Measurements from ENCODE around the gene TTL. TPM values are rescaled to one million over a fixed set of nuclear protein-coding genes. Genes with fewer than 3 reads are reported as not detected.
A peak's percentile ranks its signal among the peaks of the same experiment; 100 is the strongest.
"Not testable (repeated sequence)": the region's sequence is repeated elsewhere in the genome, so short reads cannot be mapped to it uniquely, and the experiment has no call there.

The TTL gene
- 37.2 TPM for total RNA-seq
- 18.3 TPM for polyA plus RNA-seq

GRCh38 chr2:112481528-112482233 is at the start of gene TTL:
Gene TTL (plus strand): TSS chr2:112482156. CDS start chr2:112482345, 189 bp downstream.
- peak within 1 kb of the TSS; percentile 90 for H3K4me3 ChIP-seq (ENCODE audit: low read depth, low read length)
- DNase-seq (ENCODE audit: extremely low spot score), result peak; percentile 33
- no peaks in the 10 kb centered on the region for H3K36me3 ChIP-seq (ENCODE audit: insufficient read depth)
- peaks cover 2% of the 10 kb centered on the region for H3K4me1 ChIP-seq (ENCODE audit: insufficient read depth)
- WGBS, result under 1% methylated on average over 73 of the region's 82 CpGs
- H3K27ac ChIP-seq (ENCODE audit: low read depth), result peak within 1 kb of the TSS; percentile 86

- 25% methylated on average over 22 of the region's 22 CpGs for WGBS
- H3K4me1 ChIP-seq (ENCODE audit: insufficient read depth); H3K36me3 ChIP-seq (ENCODE audit: insufficient read depth); DNase-seq (ENCODE audit: extremely low spot score); H3K27ac ChIP-seq (ENCODE audit: low read depth): not testable (repeated sequence)
- peak overlapping the region; percentile 35 for H3K4me3 ChIP-seq (ENCODE audit: low read depth, low read length)
Observed at GRCh38 chr2:112432390-112432734, 49.6 kb upstream of the TTL start.

- not testable (repeated sequence) for DNase-seq (ENCODE audit: extremely low spot score)
Observed at GRCh38 chr2:112432735-112433479, 49.0 kb upstream of the TTL start.

GRCh38 chr2:112433480-112433879 is 48.5 kb upstream of the TTL start, which contains the start of gene RGPD8:
Gene RGPD8 (minus strand): TSS chr2:112433645. CDS start chr2:112433453, 192 bp downstream.
- not testable (repeated sequence) for H3K36me3 ChIP-seq (ENCODE audit: insufficient read depth); H3K4me1 ChIP-seq (ENCODE audit: insufficient read depth)
- under 1% methylated on average over 17 of the region's 26 CpGs for WGBS
- peak; percentile 51 for DNase-seq (ENCODE audit: extremely low spot score)
- Histone ChIP-seq H3K4me3 (ENCODE audit: low read depth, low read length) (peak within 1 kb of the TSS; percentile 45), H3K27ac (ENCODE audit: low read depth) (peak within 1 kb of the TSS; percentile 67)

More at GRCh38 chr2:112432735-112433479, 49.0 kb upstream of the TTL start:
- not testable (repeated sequence) for H3K36me3 ChIP-seq (ENCODE audit: insufficient read depth); H3K4me1 ChIP-seq (ENCODE audit: insufficient read depth)
- Histone ChIP-seq H3K4me3 (ENCODE audit: low read depth, low read length) (peak overlapping the region; percentile 45), H3K27ac (ENCODE audit: low read depth) (peak overlapping the region; percentile 67)
- 3% methylated on average over 94 of the region's 98 CpGs for WGBS

GRCh38 chr2:112433932-112434730 is 47.8 kb upstream of the TTL start:
- H3K4me3 ChIP-seq (ENCODE audit: low read depth, low read length), result no peak overlapping the region
- no peaks in the 10 kb centered on the region for H3K36me3 ChIP-seq (ENCODE audit: insufficient read depth)
- H3K4me1 ChIP-seq (ENCODE audit: insufficient read depth), result no peaks in the 10 kb centered on the region
- DNase-seq (ENCODE audit: extremely low spot score), result no peak
- no peak overlapping the region for H3K27ac ChIP-seq (ENCODE audit: low read depth)
- WGBS, result 79% methylated on average over 31 of the region's 31 CpGs

GRCh38 chr2:112434890-112435715 is 46.9 kb upstream of the TTL start:
- DNase-seq (ENCODE audit: extremely low spot score); H3K4me1 ChIP-seq (ENCODE audit: insufficient read depth); H3K4me3 ChIP-seq (ENCODE audit: low read depth, low read length); H3K27ac ChIP-seq (ENCODE audit: low read depth); H3K36me3 ChIP-seq (ENCODE audit: insufficient read depth): not testable (repeated sequence)
- 73% methylated on average over 33 of the region's 33 CpGs for WGBS

- H3K4me1 ChIP-seq (ENCODE audit: insufficient read depth); H3K27ac ChIP-seq (ENCODE audit: low read depth); H3K4me3 ChIP-seq (ENCODE audit: low read depth, low read length); H3K36me3 ChIP-seq (ENCODE audit: insufficient read depth); DNase-seq (ENCODE audit: extremely low spot score): not testable (repeated sequence)
- WGBS, result 90% methylated on average over 18 of the region's 18 CpGs
Observed at GRCh38 chr2:112435716-112436431, 46.1 kb upstream of the TTL start.

- not testable (repeated sequence) for H3K4me1 ChIP-seq (ENCODE audit: insufficient read depth); H3K27ac ChIP-seq (ENCODE audit: low read depth); H3K36me3 ChIP-seq (ENCODE audit: insufficient read depth); DNase-seq (ENCODE audit: extremely low spot score); H3K4me3 ChIP-seq (ENCODE audit: low read depth, low read length)
- WGBS, result 93% methylated on average over 10 of the region's 10 CpGs
Observed at GRCh38 chr2:112436993-112437392, 45.0 kb upstream of the TTL start.

- not testable (repeated sequence) for H3K27ac ChIP-seq (ENCODE audit: low read depth); DNase-seq (ENCODE audit: extremely low spot score); H3K36me3 ChIP-seq (ENCODE audit: insufficient read depth); H3K4me3 ChIP-seq (ENCODE audit: low read depth, low read length); H3K4me1 ChIP-seq (ENCODE audit: insufficient read depth)
- WGBS, result 80% methylated on average over 16 of the region's 16 CpGs
Observed at GRCh38 chr2:112437405-112437831, 44.5 kb upstream of the TTL start.

- 71% methylated on average over 6 of the region's 6 CpGs for WGBS
- H3K27ac ChIP-seq (ENCODE audit: low read depth); H3K4me1 ChIP-seq (ENCODE audit: insufficient read depth); H3K4me3 ChIP-seq (ENCODE audit: low read depth, low read length); H3K36me3 ChIP-seq (ENCODE audit: insufficient read depth); DNase-seq (ENCODE audit: extremely low spot score): not testable (repeated sequence)
Observed at GRCh38 chr2:112438603-112439261, 43.2 kb upstream of the TTL start.

GRCh38 chr2:112444256-112444655 is 37.7 kb upstream of the TTL start:
- not testable (repeated sequence) for DNase-seq (ENCODE audit: extremely low spot score); H3K27ac ChIP-seq (ENCODE audit: low read depth); H3K4me1 ChIP-seq (ENCODE audit: insufficient read depth); H3K36me3 ChIP-seq (ENCODE audit: insufficient read depth); H3K4me3 ChIP-seq (ENCODE audit: low read depth, low read length)
- WGBS, result 100% methylated on average over 1 of the region's 1 CpG

GRCh38 chr2:112449854-112450253 is 32.1 kb upstream of the TTL start:
- no peak for DNase-seq (ENCODE audit: extremely low spot score)
- H3K27ac ChIP-seq (ENCODE audit: low read depth), result no peak overlapping the region
- no peaks in the 10 kb centered on the region for H3K4me1 ChIP-seq (ENCODE audit: insufficient read depth)
- no peak overlapping the region for H3K4me3 ChIP-seq (ENCODE audit: low read depth, low read length)
- H3K36me3 ChIP-seq (ENCODE audit: insufficient read depth), result no peaks in the 10 kb centered on the region
- WGBS, result 94% methylated on average over 4 of the region's 4 CpGs

All from urinary bladder (tissue), 4 donors.